ENCODE data around the gene ZNRF2.
A peak's percentile ranks its signal among the peaks of the same experiment; 100 is the strongest.

Gene ZNRF2

DNA sequence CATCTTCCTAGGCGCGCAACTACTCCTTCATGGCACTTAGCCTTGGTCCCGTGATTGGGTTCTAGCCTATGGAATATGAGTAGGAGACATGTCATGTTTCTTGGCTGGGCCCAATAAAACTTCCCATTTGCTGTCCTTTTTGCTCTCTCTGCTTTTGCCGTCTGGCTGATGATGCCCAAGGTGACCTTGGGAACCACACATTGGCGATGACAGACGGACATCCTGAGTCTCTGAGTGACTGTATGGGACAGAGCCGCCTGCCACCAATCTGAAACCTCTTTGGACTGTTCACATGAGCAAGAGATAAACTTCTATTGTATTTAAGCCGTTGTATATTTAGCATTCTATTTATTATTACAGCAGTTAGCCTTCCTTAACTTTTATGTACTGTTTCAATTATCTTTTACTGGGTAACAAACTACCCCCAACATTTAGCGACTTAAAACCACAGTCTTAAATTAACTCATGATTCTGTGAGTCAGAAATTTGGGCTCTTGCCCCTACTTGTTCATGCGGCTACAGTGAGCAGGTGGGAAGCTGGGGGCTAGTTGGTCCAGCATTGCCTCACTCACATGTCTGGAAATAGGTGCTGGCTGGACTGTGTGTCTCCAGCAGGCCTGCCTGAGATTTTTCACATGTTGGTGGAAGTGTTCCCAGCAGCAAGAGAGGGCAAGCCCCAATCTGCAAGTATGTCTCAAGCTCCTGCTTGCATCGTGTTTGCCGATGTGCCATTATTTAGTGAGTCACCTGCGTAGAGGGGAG is 122.4 kb downstream of the ZNRF2 start:
- 0 out of 2 replicates have a peak, but pooled peaks cover 3% of the 10 kb centered on the region for H3K36me3 ChIP-seq (ENCODE audit: low read depth)
- TF ChIP-seq, protein P1, sequence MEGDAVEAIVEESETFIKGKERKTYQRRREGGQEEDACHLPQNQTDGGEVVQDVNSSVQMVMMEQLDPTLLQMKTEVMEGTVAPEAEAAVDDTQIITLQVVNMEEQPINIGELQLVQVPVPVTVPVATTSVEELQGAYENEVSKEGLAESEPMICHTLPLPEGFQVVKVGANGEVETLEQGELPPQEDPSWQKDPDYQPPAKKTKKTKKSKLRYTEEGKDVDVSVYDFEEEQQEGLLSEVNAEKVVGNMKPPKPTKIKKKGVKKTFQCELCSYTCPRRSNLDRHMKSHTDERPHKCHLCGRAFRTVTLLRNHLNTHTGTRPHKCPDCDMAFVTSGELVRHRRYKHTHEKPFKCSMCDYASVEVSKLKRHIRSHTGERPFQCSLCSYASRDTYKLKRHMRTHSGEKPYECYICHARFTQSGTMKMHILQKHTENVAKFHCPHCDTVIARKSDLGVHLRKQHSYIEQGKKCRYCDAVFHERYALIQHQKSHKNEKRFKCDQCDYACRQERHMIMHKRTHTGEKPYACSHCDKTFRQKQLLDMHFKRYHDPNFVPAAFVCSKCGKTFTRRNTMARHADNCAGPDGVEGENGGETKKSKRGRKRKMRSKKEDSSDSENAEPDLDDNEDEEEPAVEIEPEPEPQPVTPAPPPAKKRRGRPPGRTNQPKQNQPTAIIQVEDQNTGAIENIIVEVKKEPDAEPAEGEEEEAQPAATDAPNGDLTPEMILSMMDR (IDR thresholded peaks at IDR 0.05; ENCODE audit: poor library complexity, severe bottlenecking): no peak
- peak; percentile 84 for DNase-seq (ENCODE audit: low spot score)
- no peaks in the 10 kb centered on the region for H3K27me3 ChIP-seq (ENCODE audit: insufficient read depth, poor library complexity, severe bottlenecking)
- H3K4me3 ChIP-seq (ENCODE audit: severe bottlenecking): no peak overlapping the region
- H3K9me3 ChIP-seq (ENCODE audit: severe bottlenecking): no peaks in the 10 kb centered on the region
- H3K4me1 ChIP-seq (ENCODE audit: insufficient read depth, poor library complexity, severe bottlenecking): peaks cover 30% of the 10 kb centered on the region
- ATAC-seq (ENCODE audit: low read depth): peak; percentile 91
- peak overlapping the region; percentile 77 for H3K27ac ChIP-seq (ENCODE audit: poor library complexity, severe bottlenecking)

DNA sequence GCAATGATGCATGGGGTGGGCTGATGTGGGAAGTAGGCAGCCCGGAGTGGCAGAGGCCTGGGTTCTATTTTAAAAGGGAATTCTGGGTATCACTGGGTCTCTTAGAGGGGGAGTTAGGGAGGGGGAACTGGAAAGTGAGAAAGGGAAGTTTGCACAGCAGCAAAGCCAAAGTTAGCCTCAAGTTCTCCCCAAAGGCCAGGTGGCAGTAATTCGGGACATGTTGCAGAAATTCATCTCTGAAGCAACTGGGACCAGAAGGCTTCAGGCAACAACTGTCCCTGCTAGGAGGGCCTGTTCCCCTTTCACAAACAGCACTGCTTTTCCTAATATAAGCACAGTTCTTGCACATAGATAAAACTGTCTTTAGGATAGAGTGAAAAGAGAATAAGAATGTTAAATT is 126.8 kb downstream of the ZNRF2 start:
- Histone ChIP-seq H3K36me3 (ENCODE audit: low read depth) (no peaks in the 10 kb centered on the region), H3K4me3 (ENCODE audit: severe bottlenecking) (no peak overlapping the region), H3K27ac (ENCODE audit: poor library complexity, severe bottlenecking) (no peak overlapping the region), H3K9me3 (ENCODE audit: severe bottlenecking) (no peaks in the 10 kb centered on the region), H3K4me1 (ENCODE audit: insufficient read depth, poor library complexity, severe bottlenecking) (peaks cover 18% of the 10 kb centered on the region), H3K27me3 (ENCODE audit: insufficient read depth, poor library complexity, severe bottlenecking) (no peaks in the 10 kb centered on the region)
- DNase-seq (ENCODE audit: low spot score) (no peak), ATAC-seq (ENCODE audit: low read depth) (no peak)
- TF ChIP-seq, protein P1 (IDR thresholded peaks at IDR 0.05; ENCODE audit: poor library complexity, severe bottlenecking): no peak

DNA sequence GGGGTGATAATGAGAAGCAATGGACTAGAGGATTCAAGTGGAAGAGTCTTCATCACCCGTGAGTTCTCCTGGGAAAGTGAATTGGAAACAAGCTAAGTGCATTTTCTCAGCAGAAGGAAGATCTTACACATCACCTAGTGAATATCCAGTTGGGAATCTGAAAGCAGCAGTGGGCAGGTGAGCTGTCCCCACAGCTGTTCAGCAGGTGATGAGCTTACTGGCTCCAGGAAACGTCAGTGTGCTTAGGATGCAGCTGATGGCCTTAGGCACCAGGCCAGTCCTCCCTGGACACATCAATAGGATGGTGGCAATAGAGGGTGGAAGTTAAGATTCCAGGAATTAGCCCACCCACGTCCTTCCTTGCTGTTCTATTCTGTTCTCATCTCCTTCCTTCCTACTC is 127.5 kb downstream of the ZNRF2 start:
- no peak for ATAC-seq (ENCODE audit: low read depth)
- TF ChIP-seq, protein P1 (IDR thresholded peaks at IDR 0.05; ENCODE audit: poor library complexity, severe bottlenecking): no peak
- Histone ChIP-seq H3K4me3 (ENCODE audit: severe bottlenecking) (no peak overlapping the region), H3K36me3 (ENCODE audit: low read depth) (no peaks in the 10 kb centered on the region), H3K27ac (ENCODE audit: poor library complexity, severe bottlenecking) (no peak overlapping the region), H3K27me3 (ENCODE audit: insufficient read depth, poor library complexity, severe bottlenecking) (no peaks in the 10 kb centered on the region), H3K4me1 (ENCODE audit: insufficient read depth, poor library complexity, severe bottlenecking) (peaks cover 11% of the 10 kb centered on the region), H3K9me3 (ENCODE audit: severe bottlenecking) (no peaks in the 10 kb centered on the region)
- DNase-seq (ENCODE audit: low spot score): no peak

DNA sequence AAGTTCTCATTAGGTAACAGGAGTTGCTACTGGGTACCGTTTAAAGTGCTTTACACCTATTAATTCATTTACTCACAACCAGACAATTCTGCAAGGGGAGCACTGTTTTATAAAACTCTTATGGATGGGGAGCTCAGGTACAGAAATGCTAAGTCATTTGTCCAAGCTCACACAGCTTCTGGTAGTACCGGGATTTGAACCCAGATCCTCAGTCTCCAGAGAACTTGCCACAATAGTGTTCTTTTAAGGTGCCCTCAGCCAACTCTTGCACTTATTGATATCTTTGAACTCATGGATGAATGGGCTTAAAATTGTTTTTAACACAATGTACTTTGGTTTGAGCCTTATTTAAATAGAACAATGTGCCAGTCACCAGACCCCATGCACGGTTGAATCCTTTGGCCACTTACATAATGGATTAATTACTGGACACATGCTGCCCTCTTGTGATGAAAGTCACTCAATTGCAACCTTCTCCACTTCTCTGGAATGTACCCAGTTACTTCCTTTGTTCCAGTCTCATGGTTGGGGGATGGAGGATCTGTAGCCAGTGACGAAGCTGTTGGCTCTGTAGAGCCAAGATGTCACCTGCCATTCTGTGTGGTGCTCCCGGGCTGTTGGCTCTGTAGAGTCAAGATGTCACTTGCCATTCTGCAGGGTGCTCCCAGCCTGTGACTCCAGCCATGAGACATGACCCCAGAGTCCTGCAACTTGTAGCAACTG is 128.5 kb downstream of the ZNRF2 start:
- TF ChIP-seq, protein P1 (IDR thresholded peaks at IDR 0.05; ENCODE audit: poor library complexity, severe bottlenecking): peak; percentile 78
- Histone ChIP-seq H3K27ac (ENCODE audit: poor library complexity, severe bottlenecking) (no peak overlapping the region), H3K4me3 (ENCODE audit: severe bottlenecking) (no peak overlapping the region), H3K27me3 (ENCODE audit: insufficient read depth, poor library complexity, severe bottlenecking) (no peaks in the 10 kb centered on the region), H3K4me1 (ENCODE audit: insufficient read depth, poor library complexity, severe bottlenecking) (peaks cover 2% of the 10 kb centered on the region), H3K9me3 (ENCODE audit: severe bottlenecking) (no peaks in the 10 kb centered on the region), H3K36me3 (ENCODE audit: low read depth) (no peaks in the 10 kb centered on the region)
- DNase-seq (ENCODE audit: low spot score): no peak
- peak; percentile 89 for ATAC-seq (ENCODE audit: low read depth)
